OCI-LY1 (cell line): ENCODE results near the gene CSF3R.

Experiments used
- H2AFZ ChIP-seq: fragments of 200-600 bp; sonication (generic), shearing (Covaris generic); 2 replicates; pipeline ENCODE4 v1.6.0; 2014; ENCODE audit warnings: antibody characterized with exemption, mild to moderate bottlenecking, low read length
- H3F3A ChIP-seq: fragments of 200-600 bp; sonication (generic), shearing (Covaris generic); 2 replicates; pipeline ENCODE4 v1.6.0; 2014; ENCODE audit warnings: mild to moderate bottlenecking, antibody characterized with exemption, low read length, moderate library complexity; ENCODE audit not compliant: insufficient read depth
- H3K27ac ChIP-seq: fragments of 200-600 bp; sonication (generic); 2 replicates; pipeline ENCODE4 v1.5.1; 2014; ENCODE audit warnings: low read length, mixed run types, mild to moderate bottlenecking, low read depth; ENCODE audit not compliant: poor library complexity, severe bottlenecking
- H3K27me3 ChIP-seq: fragments of 200-600 bp; sonication (generic); 2 replicates; pipeline ENCODE4 v1.6.0; 2014; ENCODE audit warnings: antibody characterized with exemption, mild to moderate bottlenecking, low read length, moderate library complexity; ENCODE audit not compliant: insufficient read depth
- H3K36me3 ChIP-seq: fragments of 200-600 bp; sonication (generic); 2 replicates; pipeline ENCODE4 v1.6.1; 2014; ENCODE audit warnings: mild to moderate bottlenecking, antibody characterized with exemption, low read length, moderate library complexity, mixed read lengths; ENCODE audit not compliant: insufficient read depth
- H3K4me1 ChIP-seq: fragments of 200-600 bp; sonication (generic); 2 replicates; pipeline ENCODE4 v1.5.1; 2014; ENCODE audit warnings: mild to moderate bottlenecking, low read length, moderate library complexity; ENCODE audit not compliant: insufficient read depth, severe bottlenecking
- H3K4me2 ChIP-seq: fragments of 200-600 bp; sonication (generic), shearing (Covaris generic); 2 replicates; pipeline ENCODE4 v1.6.1; 2014; ENCODE audit warnings: low read length
- H3K4me3 ChIP-seq: fragments of 200-600 bp; sonication (generic); 2 replicates; pipeline ENCODE4 v1.5.1; 2014; ENCODE audit warnings: low read length, low read depth, mild to moderate bottlenecking, mixed read lengths; ENCODE audit not compliant: poor library complexity, severe bottlenecking
- H3K79me2 ChIP-seq: fragments of 200-600 bp; shearing (Covaris generic); 2 replicates; pipeline ENCODE4 v1.6.1; 2016; ENCODE audit warnings: mixed run types, low read length, mixed read lengths; ENCODE audit not compliant: insufficient read depth
- H3K9ac ChIP-seq: fragments of 200-600 bp; sonication (generic), shearing (Covaris generic); 2 replicates; pipeline ENCODE4 v1.6.1; 2014; ENCODE audit warnings: mild to moderate bottlenecking, low read length, mixed read lengths
- H3K9me2 ChIP-seq: fragments of 200-600 bp; sonication (generic), shearing (Covaris generic); 2 replicates; pipeline ENCODE4 v1.6.1; 2014; ENCODE audit warnings: low read depth, mild to moderate bottlenecking, low read length, mixed read lengths
- H3K9me3 ChIP-seq: fragments of 200-600 bp; shearing (Covaris generic); 2 replicates; pipeline ENCODE4 v1.6.1; 2014; ENCODE audit warnings: low read length, mixed read lengths
- H4K20me1 ChIP-seq: fragments of 200-600 bp; sonication (generic), shearing (Covaris generic); 2 replicates; pipeline ENCODE4 v1.6.0; 2016; ENCODE audit warnings: mild to moderate bottlenecking, low read length; ENCODE audit not compliant: insufficient read depth
- CTCF ChIP-seq: fragments of 200-600 bp; sonication (generic), shearing (Covaris generic); IDR thresholded peaks from 2 replicates; pipeline ENCODE4 v1.5.1; 2017; ENCODE audit warnings: mild to moderate bottlenecking, antibody characterized with exemption, low read length, moderate library complexity, mixed read lengths
- EZH2 ChIP-seq: fragments of 200-600 bp; sonication (generic), shearing (Covaris generic); IDR thresholded peaks from 2 replicates; pipeline ENCODE4 v1.8.0; 2017; ENCODE audit warnings: borderline replicate concordance, mixed run types, mild to moderate bottlenecking, antibody characterized with exemption, low read length, moderate library complexity, mixed read lengths

The CSF3R gene

DNA sequence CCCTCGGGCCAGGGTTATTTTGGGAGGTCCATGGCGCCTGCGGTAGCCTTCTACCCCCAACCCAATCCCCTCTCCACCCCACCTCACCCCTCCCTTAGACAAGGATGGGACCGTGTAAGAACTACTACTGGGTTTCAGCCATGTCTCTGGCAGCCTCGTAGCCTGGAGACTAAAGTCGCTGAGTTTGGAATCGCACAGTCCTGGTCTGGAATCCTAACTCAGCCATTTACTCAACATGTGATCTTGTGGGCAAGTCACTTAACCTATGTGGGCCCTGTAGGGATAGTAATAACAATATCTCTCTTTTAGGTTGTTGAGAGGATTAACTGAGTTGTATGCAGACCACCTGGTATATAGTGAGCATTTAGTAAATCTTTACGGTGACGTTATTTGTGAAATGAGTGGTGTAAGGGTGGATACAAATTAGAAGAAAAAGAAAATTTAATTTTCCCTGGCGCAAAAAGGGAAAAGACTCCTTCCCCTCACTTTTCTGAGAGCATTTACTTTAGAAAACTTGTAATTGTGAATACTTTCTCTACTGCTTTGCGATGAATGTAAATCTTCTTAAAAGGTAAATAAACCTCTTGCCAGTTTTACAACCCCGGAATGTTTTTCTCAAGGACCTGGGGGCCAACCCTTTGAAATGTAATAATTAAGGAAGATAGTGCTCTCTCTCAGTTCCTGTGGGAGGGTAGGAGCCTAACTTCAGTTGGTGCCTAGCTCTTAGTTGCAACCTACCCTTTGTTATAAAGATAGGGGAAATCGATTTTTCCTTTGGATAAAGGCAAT is 17.9 kb downstream of the CSF3R start:
- H3K9me2 ChIP-seq = no peaks in the 10 kb centered on the region
- peak overlapping the region; percentile 57 for H3K27ac ChIP-seq
- H3K27me3 ChIP-seq = no peaks in the 10 kb centered on the region
- peaks cover 25% of the 10 kb centered on the region for H3K36me3 ChIP-seq
- H3K9me3 ChIP-seq = peaks cover 4% of the 10 kb centered on the region; the same call in 1 of the 2 replicates
- TF ChIP-seq CTCF (no peak), EZH2 (no peak)
- no peaks in the 10 kb centered on the region for H4K20me1 ChIP-seq
- H3K4me2 ChIP-seq = peak overlapping the region; percentile 81
- H3K9ac ChIP-seq = peak overlapping the region; percentile 96
- no peaks in the 10 kb centered on the region for H3K79me2 ChIP-seq
- H3F3A ChIP-seq = no peaks in the 10 kb centered on the region
- peak overlapping the region; percentile 98 for H3K4me3 ChIP-seq
- peaks cover 15% of the 10 kb centered on the region for H3K4me1 ChIP-seq
- H2AFZ ChIP-seq = no peak overlapping the region

DNA sequence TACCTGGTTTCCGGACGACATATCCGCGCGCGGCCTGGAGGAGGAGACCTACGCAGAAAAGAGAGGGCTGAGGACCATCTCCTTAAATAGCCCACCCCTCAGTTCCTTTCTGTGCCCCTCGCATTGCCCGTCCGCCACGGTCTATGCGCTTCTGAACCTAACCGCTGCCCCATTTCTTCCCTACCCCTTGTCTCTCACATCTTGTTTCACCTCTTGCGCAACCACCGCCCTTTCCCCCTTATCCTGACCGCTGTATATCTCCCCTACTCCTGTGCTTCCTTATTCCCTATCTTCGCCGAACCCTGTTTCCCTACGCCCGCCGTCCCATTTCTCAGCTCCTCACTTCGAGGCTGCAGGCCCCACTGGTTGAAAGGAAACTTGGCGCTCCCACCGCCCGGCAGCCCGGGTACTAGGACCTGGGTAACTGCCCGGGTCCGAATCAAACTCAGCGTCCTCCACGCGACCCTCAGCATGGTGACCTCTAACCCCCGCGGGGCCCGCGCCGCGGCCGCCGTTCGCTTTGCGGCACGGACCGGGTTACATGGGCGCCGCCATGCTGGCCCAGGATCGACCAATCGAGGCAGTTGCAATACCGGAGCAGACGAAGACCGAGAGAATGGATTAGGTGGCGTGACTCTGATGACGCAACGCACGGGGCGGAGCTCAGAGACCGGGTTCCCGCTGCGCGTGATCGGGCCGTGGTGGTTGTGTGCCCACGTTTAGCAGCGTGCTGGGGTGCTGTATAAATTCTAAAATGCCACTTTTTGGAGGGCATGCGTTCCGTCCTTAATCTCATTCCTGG is 18.7 kb downstream of the CSF3R start, which contains the start of gene MRPS15:
MRPS15 (minus strand) TSS at position 582 of the 802 bp plus-strand sequence; CDS start at position 473, 109 bp downstream.
- no peaks in the 10 kb centered on the region for H3K9me2 ChIP-seq

GRCh38 chr1:36463463-36463802 is 19.3 kb downstream of the CSF3R start:
- H3K9me3 ChIP-seq = peaks cover 4% of the 10 kb centered on the region; the same call in 1 of the 2 replicates

More for the DNA sequence above, 18.7 kb downstream of the CSF3R start, which contains the start of gene MRPS15:
- H3K4me1 ChIP-seq = peaks cover 15% of the 10 kb centered on the region
- no peaks in the 10 kb centered on the region for H3K79me2 ChIP-seq
- H3K27me3 ChIP-seq = no peaks in the 10 kb centered on the region
- H3K4me3 ChIP-seq = peak within 1 kb of the TSS; percentile 98
- peak within 1 kb of the TSS; percentile 57 for H3K27ac ChIP-seq
- TF ChIP-seq EZH2 = no peak
- TF ChIP-seq CTCF = no peak
- peak within 1 kb of the TSS; percentile 80; the same call in 1 of the 2 replicates for H2AFZ ChIP-seq
- peak within 1 kb of the TSS; percentile 96 for H3K9ac ChIP-seq
- no peaks in the 10 kb centered on the region for H4K20me1 ChIP-seq
- H3F3A ChIP-seq = no peaks in the 10 kb centered on the region
- peaks cover 4% of the 10 kb centered on the region; the same call in 1 of the 2 replicates for H3K9me3 ChIP-seq
- peak within 1 kb of the TSS; percentile 81 for H3K4me2 ChIP-seq
- peaks cover 31% of the 10 kb centered on the region for H3K36me3 ChIP-seq

More at GRCh38 chr1:36463463-36463802, 19.3 kb downstream of the CSF3R start:
- Histone ChIP-seq H3K27ac (peak overlapping the region; percentile 28), H3K27me3 (no peaks in the 10 kb centered on the region), H3K9ac (peak overlapping the region; percentile 96), H3K79me2 (no peaks in the 10 kb centered on the region), H3K36me3 (peaks cover 36% of the 10 kb centered on the region), H2AFZ (no peak overlapping the region), H3K9me2 (no peaks in the 10 kb centered on the region), H3F3A (no peaks in the 10 kb centered on the region), H3K4me2 (peak overlapping the region; percentile 81), H3K4me1 (peaks cover 15% of the 10 kb centered on the region), H3K4me3 (peak overlapping the region; percentile 98), H4K20me1 (no peaks in the 10 kb centered on the region)
- TF ChIP-seq EZH2 = no peak
- no peak for TF ChIP-seq CTCF
